H9 (cell line): ENCODE measurements around the gene GLYAT. TPM values are rescaled to one million over a fixed set of nuclear protein-coding genes. Genes with fewer than 3 reads are reported as not detected.

ENCODE experiments used
- DNase-seq: peaks from one replicate; pipeline ENCODE4 v3.0.0-alpha.2; 2017
- H2AFZ ChIP-seq: one replicate; pipeline ENCODE4 v1.6.1; 2013; ENCODE audit warnings: mild to moderate bottlenecking, low read length, control low read depth, moderate library complexity
- H2AK5ac ChIP-seq: 2 replicates; pipeline ENCODE4 v1.6.1; 2013; ENCODE audit warnings: low read length, control low read depth, mixed read lengths; ENCODE audit not compliant: insufficient read length
- H2BK120ac ChIP-seq: one replicate; pipeline ENCODE4 v1.6.1; 2013; ENCODE audit warnings: low read depth, mild to moderate bottlenecking, low read length, control low read depth, inconsistent platforms; ENCODE audit not compliant: poor library complexity, severe bottlenecking
- H2BK12ac ChIP-seq: 2 replicates; pipeline ENCODE4 v1.6.1; 2013; ENCODE audit warnings: low read length, control low read depth, mixed read lengths, low read depth; ENCODE audit not compliant: insufficient read length
- H2BK15ac ChIP-seq: 2 replicates; pipeline ENCODE4 v1.6.1; 2013; ENCODE audit warnings: low read depth, low read length, control low read depth
- H2BK20ac ChIP-seq: one replicate; pipeline ENCODE4 v1.6.1; 2013; ENCODE audit warnings: low read depth, mild to moderate bottlenecking, low read length, control low read depth, inconsistent platforms; ENCODE audit not compliant: poor library complexity, severe bottlenecking
- H2BK5ac ChIP-seq: 2 replicates; pipeline ENCODE4 v1.6.1; 2013; ENCODE audit warnings: low read length, control low read depth, mixed read lengths; ENCODE audit not compliant: insufficient read length
- H3K14ac ChIP-seq: 2 replicates; pipeline ENCODE4 v1.6.1; 2013; ENCODE audit warnings: low read length, control low read depth; ENCODE audit not compliant: insufficient read depth
- H3K18ac ChIP-seq: 2 replicates; pipeline ENCODE4 v1.6.1; 2013; ENCODE audit warnings: low read depth, mild to moderate bottlenecking, mixed read lengths, low read length, control low read depth; ENCODE audit not compliant: insufficient read length
- H3K23ac ChIP-seq: 2 replicates; pipeline ENCODE4 v1.6.1; 2013; ENCODE audit warnings: low read length, control low read depth, mixed read lengths, low read depth; ENCODE audit not compliant: insufficient read length
- H3K23me2 ChIP-seq: 2 replicates; pipeline ENCODE4 v1.6.1; 2013; ENCODE audit warnings: low read depth, mild to moderate bottlenecking, mixed read lengths, low read length, control low read depth; ENCODE audit not compliant: insufficient read length, poor library complexity, severe bottlenecking
- H3K27ac ChIP-seq: 2 replicates; pipeline ENCODE4 v1.5.1; 2013; ENCODE audit warnings: low read length, control low read depth, mixed read lengths, low read depth; ENCODE audit not compliant: insufficient read length
- H3K27me3 ChIP-seq: 2 replicates; pipeline ENCODE4 v1.6.1; 2013; ENCODE audit warnings: low read length, control low read depth, inconsistent platforms; ENCODE audit not compliant: insufficient read depth
- H3K4ac ChIP-seq: 2 replicates; pipeline ENCODE4 v1.6.1; 2013; ENCODE audit warnings: low read depth, mild to moderate bottlenecking, control low read depth, inconsistent platforms, low read length, moderate library complexity
- H3K4me1 ChIP-seq: 2 replicates; pipeline ENCODE4 v1.6.1; 2013; ENCODE audit warnings: low read length, control low read depth, inconsistent platforms; ENCODE audit not compliant: insufficient read depth
- H3K4me2 ChIP-seq: 2 replicates; pipeline ENCODE4 v1.6.1; 2013; ENCODE audit warnings: low read length, control low read depth, mixed read lengths; ENCODE audit not compliant: insufficient read length, insufficient read depth
- H3K56ac ChIP-seq: 2 replicates; pipeline ENCODE4 v1.6.1; 2013; ENCODE audit warnings: low read depth, mild to moderate bottlenecking, mixed read lengths, low read length, control low read depth; ENCODE audit not compliant: insufficient read length
- H3K79me1 ChIP-seq: 2 replicates; pipeline ENCODE4 v1.6.1; 2013; ENCODE audit warnings: low read depth, mild to moderate bottlenecking, moderate library complexity, low read length, control low read depth, inconsistent platforms; ENCODE audit not compliant: insufficient read depth, poor library complexity, severe bottlenecking
- H3K79me2 ChIP-seq: 2 replicates; pipeline ENCODE4 v1.6.1; 2013; ENCODE audit warnings: low read length, control low read depth, inconsistent platforms; ENCODE audit not compliant: insufficient read depth
- H3K9ac ChIP-seq: 2 replicates; pipeline ENCODE4 v1.6.1; 2013; ENCODE audit warnings: low read length, control low read depth, mixed read lengths; ENCODE audit not compliant: insufficient read length; ENCODE audit errors: extremely low read depth
- H3K9me3 ChIP-seq: one replicate; pipeline ENCODE4 v1.6.1; 2013; ENCODE audit warnings: low read depth, low read length, inconsistent platforms; ENCODE audit not compliant: control insufficient read depth
- H3T11ph ChIP-seq: one replicate; pipeline ENCODE4 v1.6.1; 2013; ENCODE audit warnings: mild to moderate bottlenecking, low read length, control low read depth, inconsistent platforms
- H4K20me1 ChIP-seq: one replicate; pipeline ENCODE4 v1.6.1; 2013; ENCODE audit not compliant: control insufficient read depth, insufficient read length, insufficient read depth
- H4K5ac ChIP-seq: 2 replicates; pipeline ENCODE4 v1.6.1; 2013; ENCODE audit warnings: low read depth, mild to moderate bottlenecking, mixed read lengths, low read length, control low read depth; ENCODE audit not compliant: insufficient read length
- H4K8ac ChIP-seq: replicated peaks from 2 replicates; pipeline ENCODE4 v1.6.1; 2013; ENCODE audit warnings: low read length, control low read depth, mixed read lengths, low read depth; ENCODE audit not compliant: insufficient read length
- H4K91ac ChIP-seq: 2 replicates; pipeline ENCODE4 v1.6.1; 2013; ENCODE audit warnings: low read depth, mild to moderate bottlenecking, moderate library complexity, mixed read lengths, low read length, control low read depth; ENCODE audit not compliant: insufficient read length
- H3K27ac Mint-ChIP-seq, 3 experiments: 2 replicates in 2 of 3; 3 replicates in 1 of 3; pipeline ENCODE4 v1.8.0; 2020 to 2021; ENCODE audit warnings: mixed read lengths in 3 of 3, mild to moderate bottlenecking in 1 of 3, moderate library complexity in 1 of 3
- H3K27me3 Mint-ChIP-seq: 2 replicates; pipeline ENCODE4 v1.8.0; 2021; ENCODE audit warnings: low read depth, mild to moderate bottlenecking, moderate library complexity, mixed read lengths
- H3K36me3 Mint-ChIP-seq, 3 experiments: 2 replicates in 2 of 3; 3 replicates in 1 of 3; pipeline ENCODE4 v1.8.0; 2020 to 2021; ENCODE audit warnings: low read depth in 3 of 3, mixed read lengths in 3 of 3; ENCODE audit not compliant: insufficient read depth in 1 of 3
- H3K4me1 Mint-ChIP-seq, 2 experiments: 2 replicates each; pipeline ENCODE4 v1.8.0; 2020; ENCODE audit warnings: mixed read lengths in 2 of 2
- H3K4me3 Mint-ChIP-seq, 2 experiments: 2 replicates in 1 of 2; 3 replicates in 1 of 2; pipeline ENCODE4 v1.8.0; 2020 to 2021; ENCODE audit warnings: mild to moderate bottlenecking in 2 of 2, mixed read lengths in 2 of 2, moderate library complexity in 1 of 2
- H3K9me3 Mint-ChIP-seq, 2 experiments: 2 replicates in 1 of 2; 3 replicates in 1 of 2; pipeline ENCODE4 v1.8.0; 2020; ENCODE audit warnings: mild to moderate bottlenecking in 2 of 2, mixed read lengths in 2 of 2, moderate library complexity in 1 of 2
- CTCF ChIP-seq: fragments of 200-600 bp; sonication (generic); conservative IDR thresholded peaks from 3 replicates; pipeline ENCODE4 v1.8.0; 2021; ENCODE audit warnings: antibody characterized with exemption, mild to moderate bottlenecking
- total RNA-seq: library from RNA; stranded (reverse); gene quantifications from 2 replicates; pipeline ENCODE4 v1.2.1, GENCODE V29; 2021

Gene GLYAT
- total RNA-seq, 1 experiment from 2014 or later = not detected

GRCh38 chr11:58744988-58745704 lies 13.4 kb upstream of the GLYAT start:
- DNase-seq = no peak

More at GRCh38 chr11:58744988-58745704, 13.4 kb upstream of the GLYAT start:
- H3K9me3 Mint-ChIP-seq = peaks cover 82 to 87% of the 10 kb centered on the region in 2 experiments
- no peaks in the 10 kb centered on the region for H4K20me1 ChIP-seq
- no peak overlapping the region for H4K91ac ChIP-seq
- no peaks in the 10 kb centered on the region for H3K4me1 Mint-ChIP-seq
- no peak overlapping the region for H2BK5ac ChIP-seq
- no peak overlapping the region for H2BK12ac ChIP-seq
- peaks cover 0 to 36% (median 2%) of the 10 kb centered on the region in 3 experiments; a peak in 5 of 7 replicates for H3K36me3 Mint-ChIP-seq
- H3K9me3 ChIP-seq = peaks cover 68% of the 10 kb centered on the region
- H4K5ac ChIP-seq = no peak overlapping the region
- no peak overlapping the region for H3K18ac ChIP-seq
- H3K4me1 ChIP-seq = no peaks in the 10 kb centered on the region
- no peak overlapping the region for H3K4ac ChIP-seq
- H3K4me2 ChIP-seq = no peak overlapping the region
- no peaks in the 10 kb centered on the region for H3K27me3 ChIP-seq
- no peak overlapping the region for H3K4me3 Mint-ChIP-seq
- H4K8ac ChIP-seq = no peak overlapping the region
- no peak overlapping the region for H3T11ph ChIP-seq
- H2AFZ ChIP-seq = no peak overlapping the region
- no peak overlapping the region for H3K23ac ChIP-seq
- peaks cover 1% of the 10 kb centered on the region; the same call in 1 of the 2 replicates for H3K27me3 Mint-ChIP-seq
- no peaks in the 10 kb centered on the region for H3K23me2 ChIP-seq
- no peak overlapping the region for H2BK20ac ChIP-seq
- H3K79me2 ChIP-seq = no peaks in the 10 kb centered on the region
- no peak overlapping the region for H3K27ac Mint-ChIP-seq
- H3K79me1 ChIP-seq = no peaks in the 10 kb centered on the region
- no peak overlapping the region for H2AK5ac ChIP-seq
- H3K14ac ChIP-seq = no peak overlapping the region
- H3K27ac ChIP-seq = no peak overlapping the region
- no peak overlapping the region for H3K56ac ChIP-seq
- no peak overlapping the region for H3K9ac ChIP-seq
- no peak overlapping the region for H2BK120ac ChIP-seq
- no peak for TF ChIP-seq CTCF
- no peak overlapping the region for H2BK15ac ChIP-seq
